Peyer's patch (tissue), 4 donors: ENCODE data around the gene FXYD1. TPM values are rescaled to one million over a fixed set of nuclear protein-coding genes. Genes with fewer than 3 reads are reported as not detected.
A peak's percentile ranks its signal among the peaks of the same experiment; 100 is the strongest.

Experiments used
- DNase-seq, 3 donors: peaks; one replicate each; pipeline ENCODE4 v3.0.0-alpha.2; 2017 to 2019
- H3K27ac ChIP-seq, 4 donors: fragments of 200-600 bp; sonication (generic); one replicate each; pipeline ENCODE4 v1.5.1; 2016 to 2019
- H3K27me3 ChIP-seq, 2 donors: fragments of 200-600 bp; sonication (generic); one replicate each; pipeline ENCODE4 v1.5.1; 2019
- H3K36me3 ChIP-seq, 3 donors: fragments of 200-600 bp; sonication (generic); one replicate each; pipeline ENCODE4 v1.5.1; 2016 to 2019
- H3K4me1 ChIP-seq, 4 donors: fragments of 200-600 bp; sonication (generic); one replicate each; pipeline ENCODE4 v1.5.1; 2016 to 2019
- H3K4me3 ChIP-seq, 4 donors: fragments of 200-600 bp; sonication (generic); 1 replicate in 3 of 4; 2 replicates in 1 of 4; pipeline ENCODE4 v1.5.1; 2016 to 2019; ENCODE audit warnings: mild to moderate bottlenecking in 1 of 4
- H3K9me3 ChIP-seq, 4 donors: fragments of 200-600 bp; sonication (generic); one replicate each; pipeline ENCODE4 v1.5.1; 2016 to 2019; ENCODE audit warnings: mild to moderate bottlenecking in 1 of 4
- POLR2A ChIP-seq, 2 donors: fragments of 450-650 bp; IDR thresholded peaks; one replicate each; pipeline ENCODE4 v1.5.1; 2017; ENCODE audit warnings: antibody characterized with exemption in 2 of 2, mild to moderate bottlenecking in 2 of 2, moderate library complexity in 2 of 2
- total RNA-seq, 4 donors: library from RNA; depleted of rRNA; stranded (reverse); fragments of >200 nt; gene quantifications; one replicate each; pipeline ENCODE4 v1.1.0, GENCODE V29; 2016
- TF ChIP-seq, protein P1 (sequence below), 6 experiments: fragments of 450-650 bp in 4 of 6; fragments of 200-600 bp in 2 of 6; sonication (generic) in 1 of 6; IDR thresholded peaks; one replicate each; pipeline ENCODE4 v1.5.1; 2017 to 2019; ENCODE audit warnings: antibody characterized with exemption in 6 of 6, mild to moderate bottlenecking in 3 of 6, moderate library complexity in 1 of 6

The FXYD1 gene
- 10 to 100 TPM in 2 of 4 donors, not detected in 2; 12.3 to 12.7 TPM for total RNA-seq

DNA sequence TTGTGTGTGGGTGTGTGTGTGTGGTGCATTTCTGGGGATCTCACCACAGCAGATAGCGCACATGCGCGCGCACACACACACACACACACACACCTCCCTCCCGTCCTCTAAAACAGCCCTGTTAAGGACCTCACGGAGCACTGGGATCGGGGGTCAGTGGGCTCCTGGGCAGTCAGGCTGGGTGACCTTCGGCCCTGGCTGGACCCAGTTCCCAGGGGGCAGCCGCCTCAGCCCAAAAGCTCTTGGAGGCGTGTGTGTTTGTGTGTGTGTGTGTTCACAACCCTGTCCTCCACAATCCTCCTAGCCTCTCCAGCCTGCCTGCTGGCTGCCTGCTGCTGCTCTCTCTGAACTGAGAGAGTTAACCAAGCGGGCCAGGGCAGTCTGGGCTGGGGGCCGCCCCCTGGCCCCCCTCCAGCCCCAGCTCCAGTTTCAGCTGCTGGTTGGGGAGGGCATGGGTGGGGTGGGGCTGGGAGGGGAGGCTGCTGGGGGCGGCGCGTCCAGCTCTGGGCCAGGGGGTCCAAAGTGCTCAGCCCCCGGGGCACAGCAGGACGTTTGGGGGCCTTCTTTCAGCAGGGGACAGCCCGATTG lies at the start of gene FXYD1:
TSS of gene FXYD1 (plus strand) at position 520 of the 588 bp plus-strand sequence. CDS start 1,256 bp downstream, outside the sequence.
- H3K4me3 ChIP-seq, result peak within 1 kb of the TSS; percentile 12 to 52 (median 34)
- peaks cover 6 to 52% (median 20%) of the 10 kb centered on the region in 4 donors for H3K4me1 ChIP-seq
- H3K27me3 ChIP-seq, result peaks cover 0 to 11% of the 10 kb centered on the region in 2 donors
- TF ChIP-seq POLR2A (IDR thresholded peaks at IDR 0.05), result no peak
- TF ChIP-seq, protein P1, sequence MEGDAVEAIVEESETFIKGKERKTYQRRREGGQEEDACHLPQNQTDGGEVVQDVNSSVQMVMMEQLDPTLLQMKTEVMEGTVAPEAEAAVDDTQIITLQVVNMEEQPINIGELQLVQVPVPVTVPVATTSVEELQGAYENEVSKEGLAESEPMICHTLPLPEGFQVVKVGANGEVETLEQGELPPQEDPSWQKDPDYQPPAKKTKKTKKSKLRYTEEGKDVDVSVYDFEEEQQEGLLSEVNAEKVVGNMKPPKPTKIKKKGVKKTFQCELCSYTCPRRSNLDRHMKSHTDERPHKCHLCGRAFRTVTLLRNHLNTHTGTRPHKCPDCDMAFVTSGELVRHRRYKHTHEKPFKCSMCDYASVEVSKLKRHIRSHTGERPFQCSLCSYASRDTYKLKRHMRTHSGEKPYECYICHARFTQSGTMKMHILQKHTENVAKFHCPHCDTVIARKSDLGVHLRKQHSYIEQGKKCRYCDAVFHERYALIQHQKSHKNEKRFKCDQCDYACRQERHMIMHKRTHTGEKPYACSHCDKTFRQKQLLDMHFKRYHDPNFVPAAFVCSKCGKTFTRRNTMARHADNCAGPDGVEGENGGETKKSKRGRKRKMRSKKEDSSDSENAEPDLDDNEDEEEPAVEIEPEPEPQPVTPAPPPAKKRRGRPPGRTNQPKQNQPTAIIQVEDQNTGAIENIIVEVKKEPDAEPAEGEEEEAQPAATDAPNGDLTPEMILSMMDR (IDR thresholded peaks at IDR 0.05), result no peak
- no peaks in the 10 kb centered on the region for H3K9me3 ChIP-seq
- peak within 1 kb of the TSS; percentile 57 to 84 (median 77) for H3K27ac ChIP-seq
- H3K36me3 ChIP-seq, result no peaks in the 10 kb centered on the region
- no peak for DNase-seq

DNA sequence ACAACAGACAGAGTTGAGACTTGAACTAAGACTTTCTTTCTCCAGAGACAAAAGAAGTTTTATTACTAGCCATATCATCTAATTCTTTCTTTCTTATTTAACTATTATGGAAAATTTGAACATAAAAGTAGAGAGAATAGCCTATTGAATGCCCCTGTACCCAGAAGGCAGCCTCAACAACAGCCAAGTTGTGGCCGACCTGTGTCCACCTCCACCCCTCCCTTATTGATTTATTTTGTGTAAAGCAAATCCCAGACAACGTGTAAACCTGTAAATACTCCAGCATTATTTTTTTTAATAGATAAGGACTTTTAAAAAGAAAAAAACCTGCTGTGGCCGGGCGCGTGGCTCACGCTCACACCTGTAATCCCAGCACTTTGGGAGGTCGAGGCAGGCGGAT lies 49.1 kb upstream of the FXYD1 start:
- Histone ChIP-seq H3K27ac (no peak overlapping the region), H3K4me1 (peaks cover 0 to 11% (median 10%) of the 10 kb centered on the region in 4 donors), H3K27me3 (no peaks in the 10 kb centered on the region), H3K9me3 (no peaks in the 10 kb centered on the region), H3K4me3 (no peak overlapping the region), H3K36me3 (no peaks in the 10 kb centered on the region)
- TF ChIP-seq, protein P1 (IDR thresholded peaks at IDR 0.05), result no peak
- no peak for TF ChIP-seq POLR2A (IDR thresholded peaks at IDR 0.05)
- DNase-seq, result no peak

DNA sequence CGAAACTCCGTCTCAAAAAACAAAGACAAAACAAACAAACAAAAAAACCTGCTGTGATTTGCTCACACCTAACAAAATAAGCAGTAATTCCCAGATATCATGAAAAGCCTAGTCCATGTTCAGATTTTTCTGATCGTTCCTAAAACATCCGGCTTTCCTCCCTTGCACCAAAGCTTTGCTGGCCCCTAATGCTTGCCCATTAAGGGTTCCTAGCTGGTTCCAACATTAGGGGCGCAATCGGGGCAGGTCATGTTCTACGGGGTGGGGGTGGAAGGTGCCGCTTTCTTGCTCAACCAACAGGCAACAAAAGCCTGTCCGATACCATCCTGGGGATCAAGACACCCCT lies 48.5 kb upstream of the FXYD1 start:
- TF ChIP-seq POLR2A (IDR thresholded peaks at IDR 0.05), result no peak
- TF ChIP-seq, protein P1 (IDR thresholded peaks at IDR 0.05), result no peak
- DNase-seq, result no peak
- no peaks in the 10 kb centered on the region for H3K27me3 ChIP-seq
- H3K4me3 ChIP-seq, result no peak overlapping the region
- no peaks in the 10 kb centered on the region for H3K9me3 ChIP-seq
- no peak overlapping the region for H3K27ac ChIP-seq
- H3K36me3 ChIP-seq, result no peaks in the 10 kb centered on the region
- H3K4me1 ChIP-seq, result peaks cover 0 to 11% (median 10%) of the 10 kb centered on the region in 4 donors

DNA sequence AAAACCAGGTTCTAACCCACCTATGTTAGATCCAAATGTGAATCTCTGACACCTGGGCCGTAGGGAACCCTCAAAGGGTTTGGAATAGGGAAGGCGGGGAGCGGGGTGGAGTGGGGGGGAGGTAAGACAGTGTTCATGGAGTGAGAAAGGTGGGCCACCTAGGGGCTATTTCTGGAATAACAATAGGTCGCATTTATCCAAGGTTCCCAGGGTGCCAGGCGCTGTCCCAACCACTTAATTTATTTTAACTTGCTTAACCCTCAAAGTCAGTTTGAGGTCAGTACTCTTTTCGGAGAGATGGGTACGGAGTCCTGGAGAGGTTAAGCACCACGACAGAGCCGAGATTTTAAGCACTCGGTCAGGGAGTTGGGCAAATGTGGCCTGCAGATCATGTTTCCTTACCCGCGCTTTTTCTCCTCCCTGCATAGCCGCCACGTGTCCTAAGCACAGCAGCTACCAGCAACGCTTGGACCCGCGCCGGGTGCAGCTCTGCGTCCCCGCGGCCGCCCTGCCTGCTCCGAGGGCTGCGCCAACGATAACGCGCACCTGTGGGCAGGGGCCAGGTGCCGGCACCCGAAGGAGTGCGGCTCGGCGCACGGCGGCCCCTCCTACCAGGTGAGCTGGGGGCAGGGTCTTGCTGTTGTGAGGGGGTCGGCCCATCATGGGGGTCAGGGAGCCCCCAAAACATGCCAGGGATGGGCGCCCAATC lies 48.0 kb upstream of the FXYD1 start:
- Histone ChIP-seq H3K4me1 (peaks cover 0 to 11% (median 9%) of the 10 kb centered on the region in 4 donors), H3K27me3 (no peaks in the 10 kb centered on the region), H3K27ac (no peak overlapping the region), H3K4me3 (no peak overlapping the region), H3K9me3 (no peaks in the 10 kb centered on the region), H3K36me3 (no peaks in the 10 kb centered on the region)
- no peak for TF ChIP-seq POLR2A (IDR thresholded peaks at IDR 0.05)
- TF ChIP-seq, protein P1 (IDR thresholded peaks at IDR 0.05), result peak; percentile 35 to 66 (median 49)
- DNase-seq, result peak in 2 of 3 donors; percentile 69 to 74

DNA sequence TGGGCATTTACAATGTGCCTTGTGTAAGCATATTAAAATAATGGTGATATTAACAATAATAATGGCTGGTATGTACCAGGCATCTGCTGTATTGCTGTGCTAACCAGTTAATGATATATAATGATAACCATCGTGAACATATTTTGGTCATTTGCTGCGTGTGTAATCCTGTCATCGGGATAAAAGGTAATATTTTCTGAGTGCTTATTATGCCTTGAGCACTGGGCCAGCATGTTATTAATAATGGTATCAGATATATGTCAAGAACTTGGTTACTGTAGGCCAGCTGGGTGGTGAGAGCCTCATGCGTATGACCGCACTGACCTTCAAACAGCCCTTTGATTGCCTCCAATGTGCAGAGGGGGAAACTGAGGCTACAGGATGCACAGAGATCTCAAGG lies 45.2 kb upstream of the FXYD1 start:
- Histone ChIP-seq H3K4me1 (peaks cover 0 to 9% (median 0%) of the 10 kb centered on the region in 4 donors), H3K36me3 (no peaks in the 10 kb centered on the region), H3K9me3 (no peaks in the 10 kb centered on the region), H3K27me3 (no peaks in the 10 kb centered on the region), H3K4me3 (no peak overlapping the region), H3K27ac (no peak overlapping the region)
- DNase-seq, result no peak
- no peak for TF ChIP-seq POLR2A (IDR thresholded peaks at IDR 0.05)

DNA sequence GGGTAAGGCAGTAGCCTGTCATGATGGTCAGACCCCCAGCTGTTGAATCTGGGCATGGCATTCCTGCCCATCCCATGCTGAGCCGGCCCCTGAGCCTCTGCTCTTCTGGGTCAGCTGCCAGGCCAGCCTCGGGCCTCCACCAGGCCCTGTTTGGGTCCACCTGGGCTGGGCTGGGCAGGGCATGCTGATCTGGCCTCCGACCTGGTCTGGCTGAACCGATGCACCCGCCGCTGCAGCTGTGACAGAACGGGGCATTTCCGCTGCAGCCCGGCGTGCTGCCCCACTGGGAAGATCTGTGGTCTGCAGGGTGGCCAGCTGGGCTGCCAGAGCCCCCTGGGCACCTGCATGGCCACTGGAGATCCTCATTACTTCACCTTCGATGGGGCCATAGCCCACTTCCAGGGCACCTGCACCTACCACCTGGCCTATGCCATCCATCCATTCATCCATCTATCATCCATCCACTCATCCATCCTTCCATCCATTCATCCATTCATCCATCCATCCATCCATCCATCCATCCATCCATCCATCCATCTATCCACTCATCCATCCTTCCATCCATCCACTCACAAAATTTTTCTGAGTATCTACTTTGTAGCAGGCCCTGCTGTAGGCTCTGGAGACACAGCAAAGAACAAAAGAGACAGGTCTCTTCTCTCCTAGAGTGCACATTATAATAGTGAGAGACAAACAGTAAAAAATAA lies 44.5 kb upstream of the FXYD1 start:
- Histone ChIP-seq H3K9me3 (no peaks in the 10 kb centered on the region), H3K36me3 (no peaks in the 10 kb centered on the region), H3K4me1 (peaks cover 0 to 9% (median 0%) of the 10 kb centered on the region in 4 donors), H3K27ac (no peak overlapping the region), H3K27me3 (no peaks in the 10 kb centered on the region), H3K4me3 (no peak overlapping the region)
- DNase-seq, result no peak
- TF ChIP-seq, protein P1 (IDR thresholded peaks at IDR 0.05), result no peak
- no peak for TF ChIP-seq POLR2A (IDR thresholded peaks at IDR 0.05)
